CD4-positive, CD25-positive, alpha-beta regulatory T cell (primary cell): ENCODE measurements around the gene OR10AG1. TPM values are rescaled to one million over a fixed set of nuclear protein-coding genes. Genes with fewer than 3 reads are reported as not detected.

Experiments
- ATAC-seq, 2 donors: fragments of 150-1000 bp; cut with Tn5 transposase; one replicate each; pipeline ENCODE4 v1.10.0; 2021; ENCODE audit warnings: low read depth in 2 of 2, moderate number of reproducible peaks in 2 of 2, moderate library complexity in 1 of 2
- DNase-seq, 3 donors: peaks; one replicate each; pipeline versions ENCODE4 v3.0.0 to v3.0.0-alpha.2; 2012 to 2022; ENCODE audit warnings: mixed read lengths in 1 of 3
- H3K27ac ChIP-seq: one replicate; pipeline ENCODE4 v1.7.0; 2013; ENCODE audit warnings: mild to moderate bottlenecking, low read length; ENCODE audit not compliant: insufficient read depth, poor library complexity, severe bottlenecking
- H3K27me3 ChIP-seq: one replicate; pipeline ENCODE4 v1.7.0; 2013; ENCODE audit warnings: low read length; ENCODE audit not compliant: control insufficient read depth, insufficient read depth
- H3K36me3 ChIP-seq: one replicate; pipeline ENCODE4 v1.7.0; 2013; ENCODE audit warnings: mild to moderate bottlenecking, low read length, moderate library complexity; ENCODE audit not compliant: control insufficient read depth, insufficient read depth
- H3K4me1 ChIP-seq: 2 replicates; pipeline ENCODE4 v1.7.0; 2013; ENCODE audit warnings: mild to moderate bottlenecking, low read length; ENCODE audit not compliant: insufficient read depth, control insufficient read depth, poor library complexity, severe bottlenecking
- H3K4me3 ChIP-seq: one replicate; pipeline ENCODE4 v1.7.0; 2013; ENCODE audit warnings: low read depth, mild to moderate bottlenecking, low read length, moderate library complexity
- H3K9me3 ChIP-seq, 2 experiments: 1 replicate in 1 of 2; 2 replicates in 1 of 2; pipeline ENCODE4 v1.7.0; 2013; ENCODE audit warnings: low read length in 2 of 2, mild to moderate bottlenecking in 1 of 2, moderate library complexity in 1 of 2; ENCODE audit not compliant: control insufficient read depth in 2 of 2
- H3K27ac Mint-ChIP-seq, 3 donors: one replicate each; pipeline ENCODE4 v1.8.0; 2020 to 2022; ENCODE audit warnings: mild to moderate bottlenecking in 3 of 3, mixed read lengths in 3 of 3, moderate library complexity in 2 of 3
- H3K27me3 Mint-ChIP-seq: one replicate; pipeline ENCODE4 v1.8.0; 2022; ENCODE audit warnings: mild to moderate bottlenecking, mixed read lengths
- H3K36me3 Mint-ChIP-seq: one replicate; pipeline ENCODE4 v1.8.0; 2020; ENCODE audit warnings: mixed read lengths
- H3K4me1 Mint-ChIP-seq, 4 donors: one replicate each; pipeline ENCODE4 v1.8.0; 2020 to 2022; ENCODE audit warnings: mixed read lengths in 4 of 4, mild to moderate bottlenecking in 1 of 4
- H3K4me3 Mint-ChIP-seq, 4 donors: one replicate each; pipeline ENCODE4 v1.8.0; 2020 to 2022; ENCODE audit warnings: mild to moderate bottlenecking in 4 of 4, mixed read lengths in 4 of 4, moderate library complexity in 3 of 4
- H3K9me3 Mint-ChIP-seq, 7 donors: one replicate each; pipeline ENCODE4 v1.8.0; 2020 to 2022; ENCODE audit warnings: mixed read lengths in 7 of 7, mild to moderate bottlenecking in 3 of 7, moderate library complexity in 2 of 7
- polyA plus RNA-seq, 4 donors: library from polyadenylated mRNA; unstranded; fragments of 300-500 nt; fragmentation: Illumina TruSeq; gene quantifications; one replicate each; pipeline ENCODE4 v1.2.3, GENCODE V29; 2021
- total RNA-seq: library from RNA; stranded (reverse); gene quantifications from one replicate; pipeline ENCODE4 v1.2.3, GENCODE V29; 2022

The OR10AG1 gene
- total and polyA plus RNA-seq, 5 donors from 2014 or later = not detected

DNA sequence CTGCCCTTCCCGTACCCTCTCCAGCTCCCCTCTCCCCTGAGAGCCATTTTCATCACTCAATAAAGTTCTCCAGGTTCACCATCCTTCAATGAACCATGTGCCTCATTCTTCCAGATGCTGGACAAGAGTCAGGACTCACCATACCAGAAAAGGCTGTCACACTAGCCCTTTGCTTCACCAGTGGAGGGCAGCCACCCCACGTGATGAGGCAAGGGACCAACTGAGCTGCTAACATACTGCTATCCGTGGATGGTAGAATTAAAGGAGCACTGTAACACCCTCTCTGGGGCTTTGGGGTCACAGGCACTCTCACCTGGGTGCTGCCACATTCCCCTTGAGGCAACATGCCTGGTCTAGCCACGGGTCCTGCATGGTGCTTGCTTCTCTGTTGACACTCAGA is 20.4 kb downstream of the OR10AG1 start:
- peaks cover 0 to 10% (median 4%) of the 10 kb centered on the region in 7 donors for H3K9me3 Mint-ChIP-seq
- H3K4me1 ChIP-seq = no peaks in the 10 kb centered on the region

GRCh38 chr11:55942785-55943392 is 26.9 kb downstream of the OR10AG1 start:
- ATAC-seq = no peak
- no peak overlapping the region for H3K27ac ChIP-seq
- DNase-seq = peak in 1 of 3 donors; percentile 14

More for the DNA sequence above, 20.4 kb downstream of the OR10AG1 start:
- no peak for DNase-seq
- no peaks in the 10 kb centered on the region for H3K9me3 ChIP-seq
- no peaks in the 10 kb centered on the region for H3K36me3 Mint-ChIP-seq
- H3K27ac ChIP-seq = no peak overlapping the region
- no peak overlapping the region for H3K27ac Mint-ChIP-seq
- H3K4me3 ChIP-seq = no peak overlapping the region
- no peaks in the 10 kb centered on the region for H3K36me3 ChIP-seq
- H3K4me3 Mint-ChIP-seq = no peak overlapping the region
- ATAC-seq = no peak
- H3K4me1 Mint-ChIP-seq = no peaks in the 10 kb centered on the region
- no peaks in the 10 kb centered on the region for H3K27me3 ChIP-seq
- H3K27me3 Mint-ChIP-seq = no peaks in the 10 kb centered on the region

DNA sequence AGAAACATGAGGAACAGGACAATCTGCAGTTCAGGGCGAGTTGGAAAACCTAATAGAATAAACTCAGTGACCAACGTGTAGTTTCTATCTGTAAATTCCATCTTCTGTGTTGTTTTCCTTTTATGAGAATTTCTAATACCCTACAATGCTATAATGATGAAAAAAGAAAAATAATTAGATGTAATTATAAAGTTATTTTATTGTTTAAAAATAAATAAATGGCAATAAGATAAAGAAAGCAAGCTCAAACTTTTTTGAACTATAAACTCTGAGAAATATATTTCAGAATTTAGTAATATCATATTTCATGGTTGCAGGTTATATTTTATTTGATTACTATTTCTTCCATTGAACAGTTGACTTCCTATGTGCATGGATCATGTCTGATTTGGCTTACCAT is 33.4 kb downstream of the OR10AG1 start, which contains the start of gene OR5I1:
Gene OR5I1 (minus strand): TSS at position 101 of the 400 bp plus-strand sequence. CDS start 0 bp downstream, at position 101.
- H3K9me3 Mint-ChIP-seq = peaks cover 0 to 9% (median 3%) of the 10 kb centered on the region in 7 donors
- Histone ChIP-seq H3K36me3 (no peaks in the 10 kb centered on the region), H3K27me3 (no peaks in the 10 kb centered on the region), H3K9me3 (no peaks in the 10 kb centered on the region), H3K27ac (no peak within 1 kb of the TSS), H3K4me3 (no peak within 1 kb of the TSS), H3K4me1 (no peaks in the 10 kb centered on the region)
- no peak for DNase-seq
- no peaks in the 10 kb centered on the region for H3K27me3 Mint-ChIP-seq
- H3K4me1 Mint-ChIP-seq = no peaks in the 10 kb centered on the region
- H3K27ac Mint-ChIP-seq = no peak within 1 kb of the TSS
- no peak for ATAC-seq
- H3K4me3 Mint-ChIP-seq = no peak within 1 kb of the TSS
- no peaks in the 10 kb centered on the region for H3K36me3 Mint-ChIP-seq

More at GRCh38 chr11:55942785-55943392, 26.9 kb downstream of the OR10AG1 start:
- Histone ChIP-seq H3K4me3 (no peak overlapping the region), H3K36me3 (no peaks in the 10 kb centered on the region), H3K27me3 (no peaks in the 10 kb centered on the region), H3K9me3 (no peaks in the 10 kb centered on the region), H3K4me1 (no peaks in the 10 kb centered on the region)
- Mint-ChIP-seq H3K9me3 (peaks cover 0 to 6% (median 2%) of the 10 kb centered on the region in 7 donors), H3K36me3 (no peaks in the 10 kb centered on the region), H3K4me1 (no peaks in the 10 kb centered on the region), H3K27me3 (no peaks in the 10 kb centered on the region), H3K4me3 (no peak overlapping the region), H3K27ac (no peak overlapping the region)

DNA sequence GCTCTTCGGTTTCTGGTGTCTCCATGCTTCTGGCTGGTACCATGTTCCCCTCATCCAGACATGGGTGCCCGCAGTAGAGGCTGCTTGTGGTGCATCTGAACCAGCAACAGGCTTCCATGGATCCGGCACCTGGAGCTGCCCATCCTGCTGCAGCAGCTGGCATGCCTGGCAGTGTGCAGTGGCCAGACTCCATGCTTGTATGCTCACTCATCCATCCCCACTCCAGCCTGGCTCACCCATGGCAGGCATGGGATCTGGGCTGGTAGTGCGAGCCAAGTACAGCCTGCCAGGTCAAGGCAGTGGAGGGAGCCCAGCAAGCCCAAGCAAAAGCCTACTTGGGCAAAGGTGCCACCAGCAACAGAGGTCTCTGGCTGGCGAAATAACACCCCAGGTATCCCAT is 49.2 kb downstream of the OR10AG1 start:
- H3K27ac ChIP-seq = no peak overlapping the region
- Mint-ChIP-seq H3K4me3 (no peak overlapping the region), H3K36me3 (no peaks in the 10 kb centered on the region), H3K9me3 (peaks cover 0 to 22% (median 5%) of the 10 kb centered on the region in 7 donors), H3K27ac (no peak overlapping the region), H3K4me1 (no peaks in the 10 kb centered on the region), H3K27me3 (no peaks in the 10 kb centered on the region)
- DNase-seq (no peak), ATAC-seq (no peak)
- no peaks in the 10 kb centered on the region for H3K9me3 ChIP-seq
- H3K36me3 ChIP-seq = no peaks in the 10 kb centered on the region
- no peaks in the 10 kb centered on the region for H3K27me3 ChIP-seq
- no peaks in the 10 kb centered on the region for H3K4me1 ChIP-seq
- H3K4me3 ChIP-seq = no peak overlapping the region

Other genes with a start within 250 kb of the OR10AG1 start
- gene OR5D13, start 196.5 kb downstream of the OR10AG1 start, total RNA-seq = not detected
- not detected for gene OR5D13, start 196.5 kb downstream of the OR10AG1 start, polyA plus RNA-seq
- gene OR5D14, start 174.4 kb downstream of the OR10AG1 start, total RNA-seq = not detected
- not detected for gene OR5D14, start 174.4 kb downstream of the OR10AG1 start, polyA plus RNA-seq
- gene OR5L1, start 158.6 kb downstream of the OR10AG1 start, total RNA-seq = not detected
- not detected for gene OR5L1, start 158.6 kb downstream of the OR10AG1 start, polyA plus RNA-seq
- not detected for gene OR5D18, start 150.3 kb downstream of the OR10AG1 start, total RNA-seq
- not detected for gene OR5D18, start 150.3 kb downstream of the OR10AG1 start, polyA plus RNA-seq
- gene OR5L2, start 142.7 kb downstream of the OR10AG1 start, total RNA-seq = not detected
- gene OR5L2, start 142.7 kb downstream of the OR10AG1 start, polyA plus RNA-seq = not detected
- gene OR5D16, start 131.2 kb downstream of the OR10AG1 start, total RNA-seq = not detected
- not detected for gene OR5D16, start 131.2 kb downstream of the OR10AG1 start, polyA plus RNA-seq
- gene TRIM51, start 86.6 kb downstream of the OR10AG1 start, total RNA-seq = not detected
- gene TRIM51, start 86.6 kb downstream of the OR10AG1 start, polyA plus RNA-seq = not detected
- gene OR5W2, start 55.4 kb downstream of the OR10AG1 start, total RNA-seq = not detected
- not detected for gene OR5W2, start 55.4 kb downstream of the OR10AG1 start, polyA plus RNA-seq
- not detected for gene OR5I1, start 33.5 kb downstream of the OR10AG1 start, total RNA-seq
- not detected for gene OR5I1, start 33.5 kb downstream of the OR10AG1 start, polyA plus RNA-seq
- gene OR5F1, start 24.7 kb upstream of the OR10AG1 start, total RNA-seq = not detected
- not detected for gene OR5F1, start 24.7 kb upstream of the OR10AG1 start, polyA plus RNA-seq
- gene OR5AS1, start 57.7 kb upstream of the OR10AG1 start, total RNA-seq = not detected
- not detected for gene OR5AS1, start 57.7 kb upstream of the OR10AG1 start, polyA plus RNA-seq
- not detected for gene OR8I2, start 123.4 kb upstream of the OR10AG1 start, total RNA-seq
- gene OR8I2, start 123.4 kb upstream of the OR10AG1 start, polyA plus RNA-seq = not detected
- gene OR8H2, start 133.7 kb upstream of the OR10AG1 start, total RNA-seq = not detected
- not detected for gene OR8H2, start 133.7 kb upstream of the OR10AG1 start, polyA plus RNA-seq
- not detected for gene OR8H3, start 152.4 kb upstream of the OR10AG1 start, total RNA-seq
- not detected for gene OR8H3, start 152.4 kb upstream of the OR10AG1 start, polyA plus RNA-seq
- not detected for gene OR8J3, start 170.3 kb upstream of the OR10AG1 start, total RNA-seq
- not detected for gene OR8J3, start 170.3 kb upstream of the OR10AG1 start, polyA plus RNA-seq
- not detected for gene OR8K5, start 190.4 kb upstream of the OR10AG1 start, total RNA-seq
- gene OR8K5, start 190.4 kb upstream of the OR10AG1 start, polyA plus RNA-seq = not detected
- gene OR5J2, start 206.7 kb upstream of the OR10AG1 start, total RNA-seq = not detected
- not detected for gene OR5J2, start 206.7 kb upstream of the OR10AG1 start, polyA plus RNA-seq